Hepatocyte (in vitro differentiated cells): ENCODE measurements around the gene TSPAN4. TPM values are rescaled to one million over a fixed set of nuclear protein-coding genes. Genes with fewer than 3 reads are reported as not detected.
A peak's percentile ranks its signal among the peaks of the same experiment; 100 is the strongest.

ENCODE experiments used
- DNase-seq: peaks from one replicate; pipeline ENCODE4 v3.0.0-alpha.2; 2016; ENCODE audit warnings: low spot score
- H2AFZ ChIP-seq: fragments of 200-600 bp; sonication (generic); 2 replicates; pipeline ENCODE4 v1.6.0; 2016; ENCODE audit warnings: antibody characterized with exemption, mild to moderate bottlenecking
- H3K27ac ChIP-seq: fragments of 200-600 bp; sonication (generic); 2 replicates; pipeline ENCODE4 v1.5.1; 2016; ENCODE audit warnings: mild to moderate bottlenecking
- H3K27me3 ChIP-seq: fragments of 200-600 bp; sonication (generic); 2 replicates; pipeline ENCODE4 v1.6.1; 2016
- H3K36me3 ChIP-seq: fragments of 200-600 bp; sonication (generic); replicated peaks from 2 replicates; pipeline ENCODE4 v1.5.1; 2016; ENCODE audit warnings: low read depth; ENCODE audit not compliant: insufficient read depth
- H3K4me1 ChIP-seq: fragments of 200-600 bp; sonication (generic); 2 replicates; pipeline ENCODE4 v1.5.1; 2016; ENCODE audit warnings: mild to moderate bottlenecking, moderate library complexity; ENCODE audit not compliant: insufficient read depth
- H3K4me2 ChIP-seq: fragments of 200-600 bp; sonication (generic); 2 replicates; pipeline ENCODE4 v1.6.0; 2016
- H3K4me3 ChIP-seq: fragments of 200-600 bp; sonication (generic); 2 replicates; pipeline ENCODE4 v1.5.1; 2016; ENCODE audit warnings: mild to moderate bottlenecking
- H3K79me2 ChIP-seq: fragments of 200-600 bp; sonication (generic); 2 replicates; pipeline ENCODE4 v1.6.0; 2017; ENCODE audit warnings: mild to moderate bottlenecking
- H3K9me2 ChIP-seq: fragments of 200-600 bp; sonication (generic); replicated peaks from 2 replicates; pipeline ENCODE4 v1.6.0; 2017; ENCODE audit warnings: mild to moderate bottlenecking; ENCODE audit not compliant: insufficient read depth
- H3K9me3 ChIP-seq: fragments of 200-600 bp; sonication (generic); 2 replicates; pipeline ENCODE4 v1.5.1; 2016; ENCODE audit warnings: low read depth, mild to moderate bottlenecking
- H4K20me1 ChIP-seq: fragments of 200-600 bp; sonication (generic); 2 replicates; pipeline ENCODE4 v1.6.0; 2016; ENCODE audit warnings: mild to moderate bottlenecking; ENCODE audit not compliant: insufficient read depth, poor library complexity, severe bottlenecking
- EZH2 ChIP-seq: fragments of 200-600 bp; sonication (generic); IDR thresholded peaks from 2 replicates; pipeline ENCODE4 v1.6.1; 2016; ENCODE audit warnings: antibody characterized with exemption, mild to moderate bottlenecking, borderline replicate concordance
- EZH2phosphoT487 ChIP-seq: fragments of 200-600 bp; sonication (generic); IDR thresholded peaks from one replicate; pipeline ENCODE4 v1.6.1; 2018; ENCODE audit warnings: antibody characterized with exemption, mild to moderate bottlenecking, low read depth, moderate library complexity; ENCODE audit not compliant: unreplicated experiment, severe bottlenecking
- WGBS: methylation state at CpG from one replicate; pipeline ENCODE4 v1.1.6; 2016; ENCODE audit warnings: low lambda C conversion rate; ENCODE audit errors: missing lambda C conversion rate; 5-methylcytosine and 5-hydroxymethylcytosine counted together
- polyA plus RNA-seq: library from polyadenylated mRNA; unstranded; fragments of >200 nt; fragmentation: Nextera tagmentation; extraction: Ambion mirVana; gene quantifications from 2 replicates; pipeline ENCODE4 v1.2.1, GENCODE V29; 2016
- total RNA-seq: library from RNA; depleted of rRNA; stranded (reverse); fragments of >200 nt; gene quantifications from 2 replicates; pipeline ENCODE4 v1.2.3, GENCODE V29; 2014
- TF ChIP-seq, protein P1 (sequence below): fragments of 200-600 bp; sonication (generic); IDR thresholded peaks from 2 replicates; pipeline ENCODE4 v1.5.1; 2016; ENCODE audit warnings: antibody characterized with exemption, mild to moderate bottlenecking; ENCODE audit not compliant: poor library complexity

Gene TSPAN4
- total and polyA plus RNA-seq, 2 experiments from 2014 or later: 82.8 to 148 TPM

DNA sequence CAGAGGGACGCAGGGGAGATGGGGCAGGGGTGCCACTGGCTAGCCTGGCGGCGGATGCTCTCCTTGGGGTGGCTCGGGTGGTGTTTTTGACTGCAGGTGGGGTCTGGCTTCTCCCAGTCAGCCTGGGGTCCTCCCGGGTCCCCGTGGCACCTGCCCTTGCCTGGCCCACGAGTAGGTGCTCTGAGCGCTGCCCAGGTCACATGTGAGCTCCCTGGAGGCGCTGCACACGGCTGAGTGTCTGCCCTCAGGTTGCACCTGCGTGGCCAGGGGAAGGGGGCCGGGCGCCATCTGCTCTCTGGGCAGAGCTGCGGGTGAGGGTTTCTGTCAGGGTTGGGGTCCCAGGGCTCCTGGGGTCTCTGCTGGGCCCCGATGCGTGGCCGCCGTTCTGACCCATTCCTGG is 5.2 kb downstream of the TSPAN4 start:
- H3K27ac ChIP-seq: no peak overlapping the region
- TF ChIP-seq, protein P1, sequence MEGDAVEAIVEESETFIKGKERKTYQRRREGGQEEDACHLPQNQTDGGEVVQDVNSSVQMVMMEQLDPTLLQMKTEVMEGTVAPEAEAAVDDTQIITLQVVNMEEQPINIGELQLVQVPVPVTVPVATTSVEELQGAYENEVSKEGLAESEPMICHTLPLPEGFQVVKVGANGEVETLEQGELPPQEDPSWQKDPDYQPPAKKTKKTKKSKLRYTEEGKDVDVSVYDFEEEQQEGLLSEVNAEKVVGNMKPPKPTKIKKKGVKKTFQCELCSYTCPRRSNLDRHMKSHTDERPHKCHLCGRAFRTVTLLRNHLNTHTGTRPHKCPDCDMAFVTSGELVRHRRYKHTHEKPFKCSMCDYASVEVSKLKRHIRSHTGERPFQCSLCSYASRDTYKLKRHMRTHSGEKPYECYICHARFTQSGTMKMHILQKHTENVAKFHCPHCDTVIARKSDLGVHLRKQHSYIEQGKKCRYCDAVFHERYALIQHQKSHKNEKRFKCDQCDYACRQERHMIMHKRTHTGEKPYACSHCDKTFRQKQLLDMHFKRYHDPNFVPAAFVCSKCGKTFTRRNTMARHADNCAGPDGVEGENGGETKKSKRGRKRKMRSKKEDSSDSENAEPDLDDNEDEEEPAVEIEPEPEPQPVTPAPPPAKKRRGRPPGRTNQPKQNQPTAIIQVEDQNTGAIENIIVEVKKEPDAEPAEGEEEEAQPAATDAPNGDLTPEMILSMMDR: no peak
- TF ChIP-seq EZH2 (no peak), EZH2phosphoT487 (no peak)
- H3K27me3 ChIP-seq: peaks cover 4% of the 10 kb centered on the region
- H4K20me1 ChIP-seq: peaks cover 18% of the 10 kb centered on the region
- H3K36me3 ChIP-seq: no peaks in the 10 kb centered on the region
- H3K79me2 ChIP-seq: no peaks in the 10 kb centered on the region
- no peak overlapping the region for H3K4me3 ChIP-seq
- 98% methylated on average over 10 of the region's 18 CpGs for WGBS
- H3K9me3 ChIP-seq: no peaks in the 10 kb centered on the region
- peaks cover 55% of the 10 kb centered on the region for H3K4me1 ChIP-seq
- no peaks in the 10 kb centered on the region for H3K9me2 ChIP-seq
- H2AFZ ChIP-seq: no peak overlapping the region
- no peak for DNase-seq
- peak overlapping the region; percentile 96 for H3K4me2 ChIP-seq

DNA sequence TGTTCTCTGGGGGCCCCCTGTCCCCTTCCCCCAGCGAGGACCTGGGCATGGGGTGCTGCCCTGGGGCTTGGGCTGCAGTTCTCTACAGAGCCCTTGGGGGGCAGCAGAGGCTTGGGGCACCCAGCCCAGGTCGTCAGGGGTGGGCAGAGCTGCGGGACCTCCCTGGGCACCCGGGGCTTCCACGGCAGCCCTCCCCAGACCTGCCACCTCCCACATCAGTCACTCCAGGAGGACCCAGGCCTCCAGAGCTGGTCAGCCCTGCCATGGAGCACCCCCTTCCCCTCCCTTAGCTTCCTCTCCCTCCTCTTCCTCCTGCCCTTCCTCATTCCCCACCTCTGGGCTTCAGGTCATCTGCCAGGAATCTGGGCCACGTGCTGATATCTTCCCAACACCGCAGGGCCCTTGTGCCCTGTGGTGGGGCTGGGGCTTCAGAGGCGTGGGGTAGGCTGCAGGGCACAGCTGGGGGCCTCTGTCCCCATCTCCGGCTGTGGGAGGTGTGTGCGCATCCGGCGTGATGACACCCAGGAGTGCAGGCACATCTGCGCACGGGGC is 5.8 kb downstream of the TSPAN4 start:
- no peak overlapping the region for H2AFZ ChIP-seq
- no peaks in the 10 kb centered on the region for H3K36me3 ChIP-seq
- WGBS: 27% methylated on average over 14 of the region's 14 CpGs
- H3K79me2 ChIP-seq: no peaks in the 10 kb centered on the region
- H3K9me2 ChIP-seq: no peaks in the 10 kb centered on the region
- no peak for TF ChIP-seq EZH2
- TF ChIP-seq, protein P1: peak; percentile 68
- TF ChIP-seq EZH2phosphoT487: no peak
- H4K20me1 ChIP-seq: peaks cover 18% of the 10 kb centered on the region
- peak; percentile 71 for DNase-seq
- peaks cover 4% of the 10 kb centered on the region for H3K27me3 ChIP-seq
- H3K4me2 ChIP-seq: peak overlapping the region; percentile 96
- no peaks in the 10 kb centered on the region for H3K9me3 ChIP-seq
- peaks cover 53% of the 10 kb centered on the region for H3K4me1 ChIP-seq
- no peak overlapping the region for H3K27ac ChIP-seq
- H3K4me3 ChIP-seq: no peak overlapping the region

DNA sequence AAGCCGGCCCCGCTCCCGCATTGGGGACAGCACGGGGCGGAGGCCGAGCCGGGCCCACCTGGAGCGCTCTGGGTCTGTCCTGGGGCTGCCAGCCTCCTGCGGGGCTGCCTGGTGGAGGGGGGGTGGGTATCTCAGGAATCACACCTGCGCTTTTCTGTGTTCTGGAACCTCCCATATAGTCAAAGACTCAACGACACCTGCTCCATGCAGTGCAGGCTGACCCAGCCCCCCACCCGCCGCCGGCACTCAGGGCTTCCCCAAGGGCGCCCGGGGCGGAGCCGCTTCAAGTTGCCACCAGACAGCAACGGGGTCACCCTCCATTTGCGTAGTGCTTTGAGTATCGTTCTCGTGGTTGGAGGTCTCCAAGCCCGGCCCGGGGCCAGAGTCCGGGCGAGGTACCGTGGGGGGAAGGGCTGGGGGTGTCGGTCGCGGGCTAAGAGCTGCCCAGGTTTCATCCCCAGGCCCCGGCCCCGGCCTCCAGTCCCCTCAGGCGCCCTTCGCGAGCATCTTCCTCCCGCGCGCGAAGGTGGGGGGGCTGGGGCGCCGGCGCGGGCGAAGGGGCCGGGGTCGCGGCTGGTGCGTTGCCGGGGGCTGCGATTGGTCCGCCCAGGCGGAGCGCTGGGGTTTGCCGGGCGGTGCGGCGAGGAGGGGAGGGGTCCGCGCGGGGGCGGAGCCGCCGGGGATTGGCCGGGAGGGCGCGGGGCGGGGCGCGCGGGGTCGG is 6.6 kb downstream of the TSPAN4 start:
- no peak for TF ChIP-seq EZH2phosphoT487
- H3K4me3 ChIP-seq: peak overlapping the region; percentile 64
- 7% methylated on average over 22 of the region's 71 CpGs for WGBS
- H3K79me2 ChIP-seq: no peaks in the 10 kb centered on the region
- peaks cover 18% of the 10 kb centered on the region for H4K20me1 ChIP-seq
- DNase-seq: peak; percentile 58
- no peaks in the 10 kb centered on the region for H3K36me3 ChIP-seq
- no peak overlapping the region for H2AFZ ChIP-seq
- no peaks in the 10 kb centered on the region for H3K9me3 ChIP-seq
- peaks cover 4% of the 10 kb centered on the region for H3K27me3 ChIP-seq
- peak overlapping the region; percentile 96 for H3K4me2 ChIP-seq
- H3K4me1 ChIP-seq: peaks cover 45% of the 10 kb centered on the region
- no peak overlapping the region for H3K27ac ChIP-seq
- no peaks in the 10 kb centered on the region for H3K9me2 ChIP-seq
